SK-N-SH (cell line): ENCODE results near the gene CDH26.

ENCODE experiments used
- CTCF ChIP-seq: fragments of 200-600 bp; sonication (generic); IDR thresholded peaks from 2 replicates; pipeline ENCODE4 v1.6.1; 2017; ENCODE audit warnings: antibody characterized with exemption, mild to moderate bottlenecking, moderate library complexity
- GABPA ChIP-seq: IDR thresholded peaks from 2 replicates; pipeline ENCODE4 v1.4.0; 2012; ENCODE audit warnings: low read depth, mild to moderate bottlenecking
- MAX ChIP-seq: IDR thresholded peaks from 2 replicates; pipeline ENCODE4 v1.4.0; 2012; ENCODE audit warnings: low read depth
- NFIC ChIP-seq: IDR thresholded peaks from 2 replicates; pipeline ENCODE4 v1.4.0; 2012; ENCODE audit warnings: borderline replicate concordance
- POLR2AphosphoS5 ChIP-seq: IDR thresholded peaks from 2 replicates; pipeline ENCODE4 v1.6.1; 2012; ENCODE audit warnings: low read depth, low read length
- RCOR1 ChIP-seq: fragments of 150-350 bp; IDR thresholded peaks from 2 replicates; pipeline ENCODE4 v1.6.1; 2017; ENCODE audit warnings: antibody characterized with exemption, low read length
- SIN3A ChIP-seq: IDR thresholded peaks from 2 replicates; pipeline ENCODE4 v1.6.1; 2012; ENCODE audit warnings: low read depth, mild to moderate bottlenecking, low read length, moderate library complexity, borderline replicate concordance
- TAF1 ChIP-seq: IDR thresholded peaks from 2 replicates; pipeline ENCODE4 v1.6.1; 2012; ENCODE audit warnings: low read depth, mild to moderate bottlenecking, low read length, moderate library complexity, borderline replicate concordance
- USF2 ChIP-seq: fragments of 150-350 bp; IDR thresholded peaks from 2 replicates; pipeline ENCODE4 v1.6.1; 2017; ENCODE audit warnings: antibody characterized with exemption, low read length, low read depth, borderline replicate concordance
- ZBTB33 ChIP-seq: IDR thresholded peaks from 2 replicates; pipeline ENCODE4 v1.4.0; 2012; ENCODE audit warnings: low read depth, borderline replicate concordance

- no peak for TF ChIP-seq SIN3A
- no peak for TF ChIP-seq GABPA
- no peak for TF ChIP-seq ZBTB33
- TF ChIP-seq USF2: no peak
- no peak for TF ChIP-seq MAX
- TF ChIP-seq TAF1: no peak
- TF ChIP-seq RCOR1: no peak
- no peak for TF ChIP-seq CTCF
- TF ChIP-seq NFIC: no peak
- TF ChIP-seq POLR2AphosphoS5: no peak
These were observed 101.9 kb downstream of the CDH26 start for GRCh38 chr20:60060006-60060557.
